ENCODE data around the gene ZRANB1.

GRCh38 chr10:125008689-125009638, 67.0 kb downstream of the ZRANB1 start:
- TF ChIP-seq SUZ12 (IDR thresholded peaks at IDR 0.05; ENCODE audit: extremely low read depth, insufficient read depth, insufficient read length), result no peak
- no peak for TF ChIP-seq ZNF274 (IDR thresholded peaks at IDR 0.05; ENCODE audit: low read depth, low read length)

All from NT2/D1 (cell line).